GM12878 (cell line): ENCODE data around the gene NUPR1. TPM values are rescaled to one million over a fixed set of nuclear protein-coding genes. Genes with fewer than 3 reads are reported as not detected.

Source experiments
- ATAC-seq: fragments of 200-7000 bp; cut with Tn5 transposase; 3 replicates; pipeline ENCODE4 v1.9.1; 2020; ENCODE audit warnings: mild to moderate bottlenecking, moderate library complexity
- BruUV-seq: library from RNA; stranded (reverse); fragments of 400-500 nt; replicated peaks from 2 replicates; lab custom pipeline; 2021; lab: Mats Ljungman, UMichigan
- CTCF ChIA-PET: fragments of 300-600 bp; sonication (Branson Sonifier 250); formaldehyde crosslinking; extraction: SDS; loops from one replicate; lab custom pipeline; 2021; ENCODE audit warnings: inconsistent platforms; lab: Yijun Ruan, JAX
- POLR2A ChIA-PET: fragments of 350-600 bp; formaldehyde crosslinking; extraction: SDS; loops from one replicate; lab custom pipeline; 2021; ENCODE audit warnings: inconsistent platforms; lab: Charles Lee
- RAD21 ChIA-PET: fragments of 300-600 bp; sonication (Branson Sonifier 250); formaldehyde crosslinking; loops from one replicate; lab custom pipeline; 2023; ENCODE audit warnings: antibody characterized with exemption; ENCODE audit not compliant: unreplicated experiment; lab: Charles Lee
- SMC1A ChIA-PET: fragments of 300-600 bp; sonication (Branson Sonifier 250); formaldehyde crosslinking; loops from one replicate; lab custom pipeline; 2023; ENCODE audit not compliant: unreplicated experiment, uncharacterized antibody; lab: Charles Lee
- DNase-seq: peaks from one replicate; pipeline ENCODE4 v3.0.0-alpha.2; 2011; ENCODE audit warnings: low read depth, low spot score
- FAIRE-seq: peaks from 3 replicates; lab custom pipeline; 2011; peaks lifted over from hg19 to GRCh38; lab: Jason Lieb, UNC
- H2AFZ ChIP-seq: 2 replicates; pipeline ENCODE4 v1.6.0; 2011; ENCODE audit warnings: low read depth, low read length, control low read depth; ENCODE audit not compliant: control insufficient read depth
- H3K27ac ChIP-seq: 2 replicates; pipeline ENCODE4 v1.5.1; 2011; ENCODE audit warnings: control low read depth; ENCODE audit not compliant: control insufficient read depth, insufficient read depth
- H3K27me3 ChIP-seq, 2 experiments: replicated peaks in 1 of 2; 2 replicates each; pipeline versions ENCODE4 v1.6.0 to v1.6.1; 2011; ENCODE audit warnings: low read length in 1 of 2; ENCODE audit not compliant: control insufficient read depth in 2 of 2, insufficient read depth in 2 of 2
- H3K36me3 ChIP-seq, 2 experiments: 2 replicates each; pipeline ENCODE4 v1.5.1; 2011; ENCODE audit warnings: low read length in 1 of 2; ENCODE audit not compliant: control insufficient read depth in 2 of 2, insufficient read depth in 2 of 2
- H3K4me1 ChIP-seq: 2 replicates; pipeline ENCODE4 v1.6.1; 2011; ENCODE audit warnings: mild to moderate bottlenecking, low read length, moderate library complexity, mixed read lengths; ENCODE audit not compliant: control insufficient read depth, insufficient read depth
- H3K4me2 ChIP-seq: 2 replicates; pipeline ENCODE4 v1.6.0; 2011; ENCODE audit warnings: control low read depth; ENCODE audit not compliant: control insufficient read depth, insufficient read depth
- H3K4me3 ChIP-seq: fragments of 200-600 bp; sonication (generic); 2 replicates; pipeline ENCODE4 v1.5.1; 2016
- H3K79me2 ChIP-seq: 2 replicates; pipeline ENCODE4 v1.6.0; 2011; ENCODE audit warnings: low read length; ENCODE audit not compliant: control insufficient read depth, insufficient read depth
- H3K9ac ChIP-seq: 2 replicates; pipeline ENCODE4 v1.8.0; 2011; ENCODE audit warnings: low read length, control low read depth, mixed read lengths; ENCODE audit not compliant: control insufficient read depth, insufficient read depth
- H3K9me3 ChIP-seq: replicated peaks from 3 replicates; pipeline ENCODE4 v1.5.1; 2011; ENCODE audit warnings: mild to moderate bottlenecking, low read length; ENCODE audit not compliant: control insufficient read depth, insufficient read depth
- H4K20me1 ChIP-seq: 2 replicates; pipeline ENCODE4 v1.6.0; 2011; ENCODE audit not compliant: control insufficient read depth, insufficient read depth
- CUX1 ChIP-seq: IDR thresholded peaks from 2 replicates; pipeline ENCODE4 v1.6.1; 2012; ENCODE audit warnings: improper control_type of control experiment, low read depth, low read length; ENCODE audit not compliant: insufficient replicate concordance
- SUPT20H ChIP-seq: IDR thresholded peaks from 2 replicates; pipeline ENCODE4 v1.6.1; 2011; ENCODE audit warnings: low read depth, mild to moderate bottlenecking, low read length, moderate library complexity, borderline replicate concordance; ENCODE audit not compliant: control insufficient read depth
- ZNF384 ChIP-seq: IDR thresholded peaks from 2 replicates; pipeline ENCODE4 v1.6.1; 2012; ENCODE audit warnings: low read depth, mild to moderate bottlenecking, low read length, improper control_type of control experiment, borderline replicate concordance
- ZNF592 ChIP-seq: fragments of 450-650 bp; IDR thresholded peaks from 2 replicates; pipeline ENCODE4 v1.6.1; 2017; ENCODE audit warnings: mild to moderate bottlenecking, moderate library complexity
- WGBS: methylation state at CpG from one replicate; pipeline ENCODE4 v1.1.6; 2016; ENCODE audit warnings: low lambda C conversion rate; ENCODE audit not compliant: insufficient replicate concordance, insufficient coverage; ENCODE audit errors: missing lambda C conversion rate; 5-methylcytosine and 5-hydroxymethylcytosine counted together
- in situ Hi-C: fragments of 300-500 bp; cut with MboI; formaldehyde crosslinking; loops from 9 replicates; pipeline ENCODE4 v1.14.3; 2018; ENCODE audit warnings: mixed read lengths
- intact Hi-C: fragments of 100-400 bp; cut with micrococcal nuclease; formaldehyde crosslinking; loops from one replicate; pipeline ENCODE4 v1.14.2; 2022; ENCODE audit not compliant: unreplicated experiment
- polyA plus RNA-seq, 11 experiments: library from polyadenylated mRNA; depleted of rRNA in 4 of 11; unstranded in 6 of 11; stranded (reverse) in 5 of 11; fragments of >200 nt; fragmentation: Nextera tagmentation in 4 of 11; fragmentation: Illumina TruSeq in 1 of 11; extraction: Ambion mirVana in 4 of 11; extraction: Trizol in 1 of 11; gene quantifications; 1 replicate in 1 of 11; 2 replicates in 10 of 11; pipeline versions ENCODE4 v1.2.1 to v1.2.3, GENCODE V29; 2011 to 2016; ENCODE audit warnings: inconsistent platforms in 2 of 11, missing spikeins in 2 of 11, low read depth in 1 of 11
- total RNA-seq, 4 experiments: library from RNA; depleted of rRNA in 3 of 4; stranded (reverse); fragments of >200 nt in 3 of 4; fragmentation: Illumina TruSeq in 1 of 4; extraction: Trizol in 1 of 4; gene quantifications; 2 replicates each; pipeline versions ENCODE4 v1.2.1 to v1.2.3, GENCODE V29; 2013 to 2021

NUPR1 gene
- total and polyA plus RNA-seq, 10 of the 15 experiments (the other 5 are each of a cell fraction or from before 2014, with no cell fraction given) = 0.04 to 0.78 (median 0.17) TPM; not detected in 2

- TF ChIP-seq CUX1 = no peak
- TF ChIP-seq, all 136 proteins: peak for 0
These were observed 34.1 kb upstream of the NUPR1 start (continued) for GRCh38 chr16:28572696-28573510.

GRCh38 chr16:28569968-28570752, 31.4 kb upstream of the NUPR1 start:
- DNase-seq (no peak), ATAC-seq (no peak), FAIRE-seq (no peak)
- H3K4me1 ChIP-seq = no peaks in the 10 kb centered on the region
- H3K36me3 ChIP-seq = no peaks in the 10 kb centered on the region
- H3K9ac ChIP-seq = no peak overlapping the region
- no peaks in the 10 kb centered on the region for H3K27me3 ChIP-seq
- TF ChIP-seq ZNF592 (no peak), ZNF384 (no peak), SUPT20H (no peak)
- H3K27ac ChIP-seq = no peak overlapping the region
- SMC1A ChIA-PET = no interaction called here
- in situ Hi-C loops (no loop called here), intact Hi-C loops (no loop called here)
- RAD21 ChIA-PET = no interaction called here
- no peaks in the 10 kb centered on the region for H4K20me1 ChIP-seq
- no peaks in the 10 kb centered on the region for H3K79me2 ChIP-seq
- no peak overlapping the region for H3K4me2 ChIP-seq
- BruUV-seq = no TSS peak
- 100% methylated on average over 4 of the region's 4 CpGs for WGBS
- no peak overlapping the region for H3K4me3 ChIP-seq
- H2AFZ ChIP-seq = no peak overlapping the region
- peaks cover 5% of the 10 kb centered on the region; the same call in 1 of the 3 replicates for H3K9me3 ChIP-seq
- POLR2A ChIA-PET = no interaction called here
- CTCF ChIA-PET = interaction anchor here (1.1 kb wide), 1 partner anchor 12 kb away, joined by 5 read pairs; no protein-coding TSS in a partner anchor
